ENCODE measurements around the gene MED31. TPM values are rescaled to one million over a fixed set of nuclear protein-coding genes. Genes with fewer than 3 reads are reported as not detected.

MED31 gene
- total RNA-seq, 1 donor from 2014 or later = 12.7 TPM

- H3K9me3 Mint-ChIP-seq (ENCODE audit: unreplicated experiment) = no peaks in the 10 kb centered on the region
- no peak overlapping the region for H3K27ac Mint-ChIP-seq (ENCODE audit: unreplicated experiment)
- no peaks in the 10 kb centered on the region for H3K4me1 Mint-ChIP-seq (ENCODE audit: low read depth, unreplicated experiment)
- peaks cover 7% of the 10 kb centered on the region for H3K27me3 Mint-ChIP-seq (ENCODE audit: unreplicated experiment)
- no peak overlapping the region for H3K4me3 Mint-ChIP-seq (ENCODE audit: unreplicated experiment)
- TF ChIP-seq, protein P1, sequence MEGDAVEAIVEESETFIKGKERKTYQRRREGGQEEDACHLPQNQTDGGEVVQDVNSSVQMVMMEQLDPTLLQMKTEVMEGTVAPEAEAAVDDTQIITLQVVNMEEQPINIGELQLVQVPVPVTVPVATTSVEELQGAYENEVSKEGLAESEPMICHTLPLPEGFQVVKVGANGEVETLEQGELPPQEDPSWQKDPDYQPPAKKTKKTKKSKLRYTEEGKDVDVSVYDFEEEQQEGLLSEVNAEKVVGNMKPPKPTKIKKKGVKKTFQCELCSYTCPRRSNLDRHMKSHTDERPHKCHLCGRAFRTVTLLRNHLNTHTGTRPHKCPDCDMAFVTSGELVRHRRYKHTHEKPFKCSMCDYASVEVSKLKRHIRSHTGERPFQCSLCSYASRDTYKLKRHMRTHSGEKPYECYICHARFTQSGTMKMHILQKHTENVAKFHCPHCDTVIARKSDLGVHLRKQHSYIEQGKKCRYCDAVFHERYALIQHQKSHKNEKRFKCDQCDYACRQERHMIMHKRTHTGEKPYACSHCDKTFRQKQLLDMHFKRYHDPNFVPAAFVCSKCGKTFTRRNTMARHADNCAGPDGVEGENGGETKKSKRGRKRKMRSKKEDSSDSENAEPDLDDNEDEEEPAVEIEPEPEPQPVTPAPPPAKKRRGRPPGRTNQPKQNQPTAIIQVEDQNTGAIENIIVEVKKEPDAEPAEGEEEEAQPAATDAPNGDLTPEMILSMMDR (IDR thresholded peaks at IDR 0.05; ENCODE audit: partially characterized antibody, unreplicated experiment) = no peak
- H3K36me3 Mint-ChIP-seq (ENCODE audit: unreplicated experiment) = peaks cover 9% of the 10 kb centered on the region
- no peak for DNase-seq
Measured at GRCh38 chr17:6636105-6636504, 15.3 kb downstream of the MED31 start.

- TF ChIP-seq, protein P1 (IDR thresholded peaks at IDR 0.05; ENCODE audit: partially characterized antibody, unreplicated experiment) = no peak
- H3K27ac Mint-ChIP-seq (ENCODE audit: unreplicated experiment) = no peak overlapping the region
- no peaks in the 10 kb centered on the region for H3K4me1 Mint-ChIP-seq (ENCODE audit: low read depth, unreplicated experiment)
- no peaks in the 10 kb centered on the region for H3K9me3 Mint-ChIP-seq (ENCODE audit: unreplicated experiment)
- peaks cover 4% of the 10 kb centered on the region for H3K27me3 Mint-ChIP-seq (ENCODE audit: unreplicated experiment)
- H3K4me3 Mint-ChIP-seq (ENCODE audit: unreplicated experiment) = no peak overlapping the region
- H3K36me3 Mint-ChIP-seq (ENCODE audit: unreplicated experiment) = peaks cover 9% of the 10 kb centered on the region
- DNase-seq = no peak
Measured at GRCh38 chr17:6633263-6633662, 18.1 kb downstream of the MED31 start.

DNA sequence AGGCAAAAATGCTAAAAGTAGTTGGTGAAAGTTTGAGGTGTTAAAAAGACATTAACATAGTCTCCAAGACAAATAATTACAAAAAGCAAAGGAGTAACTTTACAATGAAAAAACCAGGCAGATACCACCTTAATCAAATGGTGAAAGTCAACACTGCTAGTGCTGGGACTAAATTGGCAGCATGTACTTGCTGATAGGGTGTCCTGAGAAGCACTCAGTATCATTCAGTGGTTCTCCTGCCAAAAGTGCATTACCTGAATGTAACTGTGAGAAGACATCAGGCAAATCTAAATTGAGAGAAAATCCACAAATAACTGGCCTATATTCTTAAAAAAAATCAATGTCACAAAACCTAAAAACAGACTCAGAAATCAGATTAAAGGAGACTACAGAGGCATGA, 18.9 kb downstream of the MED31 start:
- TF ChIP-seq, protein P1 (IDR thresholded peaks at IDR 0.05; ENCODE audit: partially characterized antibody, unreplicated experiment) = no peak
- no peaks in the 10 kb centered on the region for H3K9me3 Mint-ChIP-seq (ENCODE audit: unreplicated experiment)
- H3K4me1 Mint-ChIP-seq (ENCODE audit: low read depth, unreplicated experiment) = no peaks in the 10 kb centered on the region
- H3K36me3 Mint-ChIP-seq (ENCODE audit: unreplicated experiment) = peaks cover 9% of the 10 kb centered on the region
- no peak for DNase-seq
- no peaks in the 10 kb centered on the region for H3K27me3 Mint-ChIP-seq (ENCODE audit: unreplicated experiment)
- H3K4me3 Mint-ChIP-seq (ENCODE audit: unreplicated experiment) = no peak overlapping the region
- no peak overlapping the region for H3K27ac Mint-ChIP-seq (ENCODE audit: unreplicated experiment)

GRCh38 chr17:6630390-6630789, 21.0 kb downstream of the MED31 start:
- H3K36me3 Mint-ChIP-seq (ENCODE audit: unreplicated experiment) = peaks cover 9% of the 10 kb centered on the region
- DNase-seq = no peak
- no peak overlapping the region for H3K27ac Mint-ChIP-seq (ENCODE audit: unreplicated experiment)
- H3K4me3 Mint-ChIP-seq (ENCODE audit: unreplicated experiment) = no peak overlapping the region
- TF ChIP-seq, protein P1 (IDR thresholded peaks at IDR 0.05; ENCODE audit: partially characterized antibody, unreplicated experiment) = no peak
- no peaks in the 10 kb centered on the region for H3K27me3 Mint-ChIP-seq (ENCODE audit: unreplicated experiment)
- H3K9me3 Mint-ChIP-seq (ENCODE audit: unreplicated experiment) = no peaks in the 10 kb centered on the region
- H3K4me1 Mint-ChIP-seq (ENCODE audit: low read depth, unreplicated experiment) = no peaks in the 10 kb centered on the region

DNA sequence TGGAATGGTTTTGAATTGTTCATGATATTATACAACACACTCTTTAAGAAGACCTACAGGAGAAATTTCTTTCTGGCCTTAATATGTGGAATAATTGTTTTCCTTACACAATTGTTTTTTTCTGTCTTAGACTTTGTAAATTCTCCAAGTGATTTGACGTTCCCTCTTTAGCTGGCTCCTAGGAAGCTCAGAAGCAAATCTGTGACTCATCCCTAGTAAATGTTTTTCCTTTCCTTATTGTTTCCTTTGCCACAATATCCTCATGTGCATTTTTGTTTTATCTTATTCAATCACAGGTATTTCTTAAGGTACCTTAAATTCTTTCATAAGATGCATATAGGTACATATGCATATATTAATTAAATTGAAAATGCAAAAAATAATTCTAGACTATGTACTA, 24.4 kb downstream of the MED31 start:
- Mint-ChIP-seq H3K27me3 (ENCODE audit: unreplicated experiment) (no peaks in the 10 kb centered on the region), H3K36me3 (ENCODE audit: unreplicated experiment) (no peaks in the 10 kb centered on the region), H3K27ac (ENCODE audit: unreplicated experiment) (no peak overlapping the region), H3K4me3 (ENCODE audit: unreplicated experiment) (no peak overlapping the region), H3K4me1 (ENCODE audit: low read depth, unreplicated experiment) (no peaks in the 10 kb centered on the region), H3K9me3 (ENCODE audit: unreplicated experiment) (no peaks in the 10 kb centered on the region)
- DNase-seq = no peak
- TF ChIP-seq, protein P1 (IDR thresholded peaks at IDR 0.05; ENCODE audit: partially characterized antibody, unreplicated experiment) = no peak

Measured in glutamatergic neuron (in vitro differentiated cells).